ENCODE data around the gene LRIG2.
A peak's percentile ranks its signal among the peaks of the same experiment; 100 is the strongest.

LRIG2 gene

DNA sequence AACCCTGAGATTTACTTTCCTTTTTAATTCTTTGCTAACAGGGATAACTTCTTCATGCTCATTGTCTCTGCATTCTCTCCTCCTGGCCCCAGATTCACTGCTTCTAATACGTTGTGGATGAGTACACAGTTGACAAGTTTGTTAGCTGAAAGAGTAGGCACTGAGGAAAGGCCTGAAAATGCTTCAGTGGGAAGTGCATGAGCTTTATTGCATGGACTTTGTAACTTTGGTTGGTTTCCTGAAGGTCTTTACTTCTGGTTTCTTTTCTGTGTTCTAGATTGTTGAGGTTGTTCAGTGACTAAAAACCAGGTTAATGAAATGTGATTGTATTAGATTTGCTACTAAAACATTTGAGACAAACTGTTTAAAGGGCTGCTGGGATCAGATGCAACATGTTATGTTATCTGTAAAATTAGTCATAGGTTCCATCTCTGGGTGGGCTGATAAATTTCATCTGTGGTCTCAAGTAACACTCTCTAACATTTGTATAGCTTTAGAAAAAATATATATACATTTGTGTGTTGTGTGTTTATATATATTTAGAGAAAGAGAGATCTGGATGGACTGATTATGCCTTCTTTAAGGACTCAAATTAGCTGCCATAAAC is 19.1 kb downstream of the LRIG2 start:
- no peak overlapping the region for H3K4me3 Mint-ChIP-seq
- H3K9me3 Mint-ChIP-seq, result no peaks in the 10 kb centered on the region
- no peak for DNase-seq
- peaks cover 65% of the 10 kb centered on the region for H3K36me3 Mint-ChIP-seq (ENCODE audit: low read depth)
- H3K27ac Mint-ChIP-seq, result peak overlapping the region; percentile 45
- H3K4me1 Mint-ChIP-seq (ENCODE audit: low read depth), result peaks cover 30% of the 10 kb centered on the region
- H3K27me3 Mint-ChIP-seq, result no peaks in the 10 kb centered on the region

GRCh38 chr1:113094506-113094905 is 21.5 kb downstream of the LRIG2 start:
- Mint-ChIP-seq H3K27ac (no peak overlapping the region), H3K9me3 (no peaks in the 10 kb centered on the region), H3K36me3 (ENCODE audit: low read depth) (peaks cover 77% of the 10 kb centered on the region), H3K27me3 (no peaks in the 10 kb centered on the region), H3K4me3 (no peak overlapping the region), H3K4me1 (ENCODE audit: low read depth) (peaks cover 16% of the 10 kb centered on the region)
- no peak for DNase-seq

- Mint-ChIP-seq H3K27me3 (no peaks in the 10 kb centered on the region), H3K27ac (no peak overlapping the region), H3K4me3 (no peak overlapping the region), H3K4me1 (ENCODE audit: low read depth) (peaks cover 13% of the 10 kb centered on the region), H3K9me3 (no peaks in the 10 kb centered on the region), H3K36me3 (ENCODE audit: low read depth) (peaks cover 86% of the 10 kb centered on the region)
- no peak for DNase-seq
These were observed 22.9 kb downstream of the LRIG2 start for GRCh38 chr1:113095790-113096455.

GRCh38 chr1:113096493-113096892 is 23.5 kb downstream of the LRIG2 start:
- Mint-ChIP-seq H3K27ac (peak overlapping the region; percentile 22), H3K36me3 (ENCODE audit: low read depth) (peaks cover 87% of the 10 kb centered on the region), H3K27me3 (no peaks in the 10 kb centered on the region), H3K4me3 (no peak overlapping the region), H3K9me3 (no peaks in the 10 kb centered on the region), H3K4me1 (ENCODE audit: low read depth) (peaks cover 11% of the 10 kb centered on the region)
- no peak for DNase-seq

GRCh38 chr1:113101588-113101987 is 28.6 kb downstream of the LRIG2 start:
- H3K4me1 Mint-ChIP-seq (ENCODE audit: low read depth), result peaks cover 3% of the 10 kb centered on the region
- H3K27ac Mint-ChIP-seq, result no peak overlapping the region
- H3K36me3 Mint-ChIP-seq (ENCODE audit: low read depth), result peaks cover 89% of the 10 kb centered on the region
- H3K27me3 Mint-ChIP-seq, result no peaks in the 10 kb centered on the region
- H3K4me3 Mint-ChIP-seq, result no peak overlapping the region
- no peak for DNase-seq
- H3K9me3 Mint-ChIP-seq, result no peaks in the 10 kb centered on the region

DNA sequence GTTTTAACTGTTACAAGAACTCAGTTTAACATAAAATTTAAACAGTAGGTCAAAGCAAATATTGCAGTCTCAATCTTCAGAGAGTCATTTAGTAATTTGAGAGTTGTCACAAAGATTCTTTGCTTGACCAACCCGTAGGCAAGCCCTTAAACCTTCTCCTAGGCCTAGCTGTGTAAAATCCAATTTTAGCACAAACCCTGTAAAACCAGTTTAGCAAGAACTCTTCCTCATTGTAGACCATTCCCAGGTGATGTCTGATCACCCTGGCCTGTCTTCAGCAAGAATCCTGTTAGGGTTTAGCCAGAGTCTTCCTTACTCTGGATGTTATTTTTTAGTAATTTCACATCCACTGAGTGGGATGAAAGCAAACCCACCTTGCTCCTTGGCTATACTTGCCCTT is 30.1 kb downstream of the LRIG2 start:
- H3K4me1 Mint-ChIP-seq (ENCODE audit: low read depth), result no peaks in the 10 kb centered on the region
- peak overlapping the region; percentile 1 for H3K27ac Mint-ChIP-seq
- H3K27me3 Mint-ChIP-seq, result no peaks in the 10 kb centered on the region
- H3K4me3 Mint-ChIP-seq, result no peak overlapping the region
- no peaks in the 10 kb centered on the region for H3K9me3 Mint-ChIP-seq
- DNase-seq, result no peak
- peaks cover 91% of the 10 kb centered on the region for H3K36me3 Mint-ChIP-seq (ENCODE audit: low read depth)

DNA sequence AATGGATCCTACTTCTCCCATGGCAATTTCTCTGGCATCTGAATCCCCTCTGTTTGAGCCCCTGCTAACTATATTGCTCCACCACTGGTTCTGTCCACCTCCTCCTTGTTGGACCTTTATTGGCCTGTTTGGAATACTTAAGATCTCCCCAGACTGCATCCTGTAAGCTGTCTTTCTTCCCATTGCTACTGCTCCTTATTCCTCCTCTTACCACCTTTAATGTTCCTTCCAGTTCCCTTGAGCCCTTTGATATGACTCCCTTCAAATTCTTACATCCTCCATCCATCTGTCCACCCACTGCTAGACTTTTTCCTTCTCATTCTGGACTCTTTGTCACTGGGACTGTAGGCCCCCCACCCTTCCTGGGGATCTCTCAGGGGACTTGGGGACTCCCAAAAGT is 31.0 kb downstream of the LRIG2 start:
- Mint-ChIP-seq H3K36me3 (ENCODE audit: low read depth) (peaks cover 89% of the 10 kb centered on the region), H3K4me3 (no peak overlapping the region)
- DNase-seq, result no peak

DNA sequence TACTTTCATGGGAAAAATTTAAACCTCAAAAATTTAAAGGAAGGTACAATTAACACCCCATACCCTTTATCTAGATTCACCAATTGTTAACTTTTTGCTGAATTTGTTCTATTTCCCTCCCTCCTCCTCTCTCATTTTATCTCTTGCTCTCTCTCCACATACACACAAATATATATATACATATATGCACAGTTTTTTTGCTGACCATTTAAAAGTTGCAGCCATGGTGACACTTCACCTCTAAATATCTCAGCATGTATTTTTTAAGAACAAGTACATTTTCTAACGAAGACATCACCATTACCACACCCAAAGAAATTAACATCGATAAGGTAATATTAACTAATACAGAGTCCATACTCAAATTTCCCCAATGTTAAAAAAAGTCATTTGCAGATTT is 33.9 kb downstream of the LRIG2 start:
- no peak for DNase-seq
- Mint-ChIP-seq H3K4me3 (no peak overlapping the region), H3K4me1 (ENCODE audit: low read depth) (peaks cover 5% of the 10 kb centered on the region), H3K27me3 (no peaks in the 10 kb centered on the region), H3K9me3 (no peaks in the 10 kb centered on the region), H3K36me3 (ENCODE audit: low read depth) (peaks cover 90% of the 10 kb centered on the region), H3K27ac (no peak overlapping the region)

More for the DNA sequence above, 31.0 kb downstream of the LRIG2 start:
- Mint-ChIP-seq H3K27ac (peak overlapping the region; percentile 20), H3K9me3 (no peaks in the 10 kb centered on the region), H3K27me3 (no peaks in the 10 kb centered on the region), H3K4me1 (ENCODE audit: low read depth) (no peaks in the 10 kb centered on the region)

- DNase-seq, result no peak
- peaks cover 10% of the 10 kb centered on the region for H3K4me1 Mint-ChIP-seq (ENCODE audit: low read depth)
- no peaks in the 10 kb centered on the region for H3K9me3 Mint-ChIP-seq
- H3K4me3 Mint-ChIP-seq, result no peak overlapping the region
- H3K36me3 Mint-ChIP-seq (ENCODE audit: low read depth), result peaks cover 89% of the 10 kb centered on the region
- H3K27me3 Mint-ChIP-seq, result no peaks in the 10 kb centered on the region
- H3K27ac Mint-ChIP-seq, result no peak overlapping the region
These were observed 37.0 kb downstream of the LRIG2 start for GRCh38 chr1:113109908-113110554.

DNA sequence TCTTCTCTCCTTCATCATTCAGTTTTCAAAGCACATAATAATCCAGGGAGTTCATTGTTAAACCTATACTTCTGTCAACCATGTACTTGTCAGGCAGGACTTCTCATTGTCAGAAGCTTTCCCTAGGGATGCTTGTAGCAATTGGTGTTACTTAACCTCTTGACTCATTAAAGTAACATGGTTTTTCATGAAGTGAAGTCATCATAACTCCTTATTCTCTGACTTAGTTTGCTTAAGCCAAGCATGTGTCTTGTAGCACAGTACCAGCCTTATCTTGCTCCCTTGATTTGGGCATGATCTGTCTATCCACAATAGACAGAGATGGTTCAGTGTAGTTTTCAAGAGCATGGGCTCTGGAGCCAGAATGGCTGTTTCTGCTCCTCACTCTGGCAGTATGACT is 45.3 kb downstream of the LRIG2 start:
- Mint-ChIP-seq H3K9me3 (no peaks in the 10 kb centered on the region), H3K27ac (no peak overlapping the region), H3K4me3 (no peak overlapping the region), H3K27me3 (no peaks in the 10 kb centered on the region), H3K4me1 (ENCODE audit: low read depth) (no peaks in the 10 kb centered on the region), H3K36me3 (ENCODE audit: low read depth) (peaks cover 90% of the 10 kb centered on the region)
- DNase-seq, result no peak

GRCh38 chr1:113123737-113124136 is 50.7 kb downstream of the LRIG2 start:
- Mint-ChIP-seq H3K36me3 (ENCODE audit: low read depth) (peaks cover 86% of the 10 kb centered on the region), H3K4me1 (ENCODE audit: low read depth) (peaks cover 19% of the 10 kb centered on the region), H3K4me3 (no peak overlapping the region), H3K27me3 (no peaks in the 10 kb centered on the region), H3K27ac (no peak overlapping the region), H3K9me3 (no peaks in the 10 kb centered on the region)
- no peak for DNase-seq

- no peak overlapping the region for H3K4me3 Mint-ChIP-seq
- H3K27ac Mint-ChIP-seq, result no peak overlapping the region
- H3K27me3 Mint-ChIP-seq, result no peaks in the 10 kb centered on the region
- peaks cover 83% of the 10 kb centered on the region for H3K36me3 Mint-ChIP-seq (ENCODE audit: low read depth)
- no peak for DNase-seq
- peaks cover 21% of the 10 kb centered on the region for H3K4me1 Mint-ChIP-seq (ENCODE audit: low read depth)
- H3K9me3 Mint-ChIP-seq, result no peaks in the 10 kb centered on the region
These were observed 51.4 kb downstream of the LRIG2 start for GRCh38 chr1:113124366-113124765.

- Mint-ChIP-seq H3K36me3 (ENCODE audit: low read depth) (peaks cover 86% of the 10 kb centered on the region), H3K27ac (peak overlapping the region; percentile 45), H3K4me1 (ENCODE audit: low read depth) (peaks cover 32% of the 10 kb centered on the region), H3K9me3 (no peaks in the 10 kb centered on the region), H3K4me3 (no peak overlapping the region), H3K27me3 (no peaks in the 10 kb centered on the region)
- no peak for DNase-seq
These were observed 52.5 kb downstream of the LRIG2 start for GRCh38 chr1:113125517-113125916.

DNA sequence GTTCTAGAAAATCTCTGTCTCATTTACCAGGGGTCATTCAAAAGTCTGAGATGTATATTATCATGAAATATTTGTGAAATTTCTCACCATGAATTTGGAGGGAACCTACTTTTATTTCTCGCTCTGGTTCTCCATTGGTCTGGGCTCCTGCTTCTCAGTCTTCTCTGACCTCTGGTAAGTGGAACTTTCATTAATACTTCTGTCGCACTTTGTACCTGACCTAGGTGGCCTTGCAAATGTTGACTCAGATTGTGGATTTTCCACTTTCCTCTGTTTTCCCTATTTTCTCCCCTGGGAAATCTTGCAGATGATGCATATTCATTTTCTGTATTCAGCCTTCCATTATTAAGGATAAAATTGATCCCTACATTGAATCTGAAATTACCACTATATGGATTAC is 53.2 kb downstream of the LRIG2 start:
- Mint-ChIP-seq H3K36me3 (ENCODE audit: low read depth) (peaks cover 82% of the 10 kb centered on the region), H3K27ac (peak overlapping the region; percentile 2), H3K4me1 (ENCODE audit: low read depth) (peaks cover 37% of the 10 kb centered on the region), H3K9me3 (no peaks in the 10 kb centered on the region), H3K27me3 (no peaks in the 10 kb centered on the region), H3K4me3 (no peak overlapping the region)
- no peak for DNase-seq

- Mint-ChIP-seq H3K4me1 (ENCODE audit: low read depth) (peaks cover 55% of the 10 kb centered on the region), H3K27me3 (no peaks in the 10 kb centered on the region), H3K36me3 (ENCODE audit: low read depth) (peaks cover 71% of the 10 kb centered on the region), H3K9me3 (no peaks in the 10 kb centered on the region), H3K4me3 (no peak overlapping the region), H3K27ac (peak overlapping the region; percentile 2)
- no peak for DNase-seq
These were observed 55.1 kb downstream of the LRIG2 start for GRCh38 chr1:113128116-113128515.

Measured in activated T-cell treated with anti-CD3 and anti-CD28 coated beads, Interleukin-2, amount 50 U/mL, for 24 hours (primary cell).